ENCODE measurements around the gene THBS4.
"Not testable (repeated sequence)": the region's sequence is repeated elsewhere in the genome, so short reads cannot be mapped to it uniquely, and the experiment has no call there.

THBS4 gene

DNA sequence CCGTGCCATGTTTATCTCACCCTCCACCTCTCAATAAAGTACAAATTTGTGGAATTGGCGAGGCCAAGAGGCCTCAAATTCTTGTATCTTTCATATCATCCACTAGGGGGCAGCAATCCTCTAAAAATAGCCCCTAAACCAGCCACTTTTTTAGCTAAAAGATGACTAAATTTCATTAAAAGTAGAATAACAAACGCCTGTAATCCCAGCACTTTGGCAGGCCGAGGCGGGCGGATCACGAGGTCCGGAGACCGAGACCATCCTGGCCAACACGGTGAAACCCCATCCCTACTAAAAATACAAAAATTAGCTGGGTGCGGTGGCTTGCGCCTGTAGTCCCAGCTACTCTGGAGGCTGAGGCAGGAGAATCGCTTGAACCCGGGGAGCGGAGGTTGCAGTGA, 56.6 kb downstream of the THBS4 start:
- DNase-seq (ENCODE audit: low read depth): peak; percentile 70
- H3K4me3 ChIP-seq (ENCODE audit: control insufficient read depth, low read depth, low read length): not testable (repeated sequence)
- TF ChIP-seq, protein P1, sequence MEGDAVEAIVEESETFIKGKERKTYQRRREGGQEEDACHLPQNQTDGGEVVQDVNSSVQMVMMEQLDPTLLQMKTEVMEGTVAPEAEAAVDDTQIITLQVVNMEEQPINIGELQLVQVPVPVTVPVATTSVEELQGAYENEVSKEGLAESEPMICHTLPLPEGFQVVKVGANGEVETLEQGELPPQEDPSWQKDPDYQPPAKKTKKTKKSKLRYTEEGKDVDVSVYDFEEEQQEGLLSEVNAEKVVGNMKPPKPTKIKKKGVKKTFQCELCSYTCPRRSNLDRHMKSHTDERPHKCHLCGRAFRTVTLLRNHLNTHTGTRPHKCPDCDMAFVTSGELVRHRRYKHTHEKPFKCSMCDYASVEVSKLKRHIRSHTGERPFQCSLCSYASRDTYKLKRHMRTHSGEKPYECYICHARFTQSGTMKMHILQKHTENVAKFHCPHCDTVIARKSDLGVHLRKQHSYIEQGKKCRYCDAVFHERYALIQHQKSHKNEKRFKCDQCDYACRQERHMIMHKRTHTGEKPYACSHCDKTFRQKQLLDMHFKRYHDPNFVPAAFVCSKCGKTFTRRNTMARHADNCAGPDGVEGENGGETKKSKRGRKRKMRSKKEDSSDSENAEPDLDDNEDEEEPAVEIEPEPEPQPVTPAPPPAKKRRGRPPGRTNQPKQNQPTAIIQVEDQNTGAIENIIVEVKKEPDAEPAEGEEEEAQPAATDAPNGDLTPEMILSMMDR (conservative IDR thresholded peaks at IDR 0.05; ENCODE audit: control insufficient read depth, insufficient read depth, low read depth, low read length): peak; percentile 50

- no peak for DNase-seq (ENCODE audit: low read depth)
- no peak overlapping the region for H3K4me3 ChIP-seq (ENCODE audit: control insufficient read depth, low read depth, low read length)
Measured at GRCh38 chr5:80092486-80093107, 57.4 kb downstream of the THBS4 start.

DNA sequence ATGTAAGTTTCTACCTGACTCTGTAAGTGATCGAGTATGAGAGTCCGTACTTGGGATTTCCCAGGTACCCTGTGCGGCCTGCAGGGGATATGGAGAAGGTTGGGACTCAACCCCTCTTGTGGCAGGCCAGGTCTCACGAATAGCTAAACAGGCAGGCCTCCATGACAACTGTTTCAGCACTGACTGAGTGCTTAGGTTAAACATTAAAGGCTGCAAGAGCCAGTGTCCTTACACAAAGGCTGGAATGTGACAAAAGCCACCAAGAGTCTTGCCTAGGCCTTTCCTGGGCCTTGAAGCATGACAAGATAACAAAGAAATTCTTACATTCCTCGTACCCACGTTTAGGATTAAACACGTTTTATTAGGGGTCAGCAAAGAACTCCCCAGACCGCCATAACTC, 58.6 kb downstream of the THBS4 start:
- no peak for DNase-seq (ENCODE audit: low read depth)
- no peak overlapping the region for H3K4me3 ChIP-seq (ENCODE audit: control insufficient read depth, low read depth, low read length)
- TF ChIP-seq, protein P1 (conservative IDR thresholded peaks at IDR 0.05; ENCODE audit: control insufficient read depth, insufficient read depth, low read depth, low read length): no peak

More at GRCh38 chr5:80092486-80093107, 57.4 kb downstream of the THBS4 start:
- TF ChIP-seq, protein P1 (conservative IDR thresholded peaks at IDR 0.05; ENCODE audit: control insufficient read depth, insufficient read depth, low read depth, low read length): no peak

DNA sequence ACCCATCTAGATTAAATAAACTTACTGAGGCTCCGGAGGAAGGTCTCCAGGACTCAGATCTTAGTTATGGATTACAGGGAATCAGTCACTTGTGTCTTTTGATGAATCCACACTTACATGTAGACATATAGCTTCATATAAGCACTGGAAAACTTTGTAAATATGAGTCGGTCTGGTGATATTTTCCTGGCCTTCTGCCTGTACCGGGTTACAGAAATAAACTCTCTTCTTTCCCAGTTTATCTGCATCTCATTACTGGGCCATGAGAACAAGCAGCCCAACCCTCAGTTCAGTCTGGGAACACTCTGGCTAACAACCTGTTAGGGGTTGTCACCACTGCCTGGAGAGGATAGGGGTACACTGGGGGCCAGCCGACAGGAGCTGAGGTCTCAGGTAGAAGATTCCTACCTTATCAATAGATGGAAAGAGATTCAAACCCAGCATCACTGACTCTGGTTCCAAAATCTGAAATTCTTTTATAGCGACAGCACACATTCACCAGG, 59.1 kb downstream of the THBS4 start:
- no peak for DNase-seq (ENCODE audit: low read depth)
- TF ChIP-seq, protein P1 (conservative IDR thresholded peaks at IDR 0.05; ENCODE audit: control insufficient read depth, insufficient read depth, low read depth, low read length): no peak
- H3K4me3 ChIP-seq (ENCODE audit: control insufficient read depth, low read depth, low read length): no peak overlapping the region

- H3K4me3 ChIP-seq (ENCODE audit: control insufficient read depth, low read depth, low read length): no peak overlapping the region
- no peak for DNase-seq (ENCODE audit: low read depth)
- TF ChIP-seq, protein P1 (conservative IDR thresholded peaks at IDR 0.05; ENCODE audit: control insufficient read depth, insufficient read depth, low read depth, low read length): no peak
Measured at GRCh38 chr5:80097451-80097850, 62.3 kb downstream of the THBS4 start.

- H3K4me3 ChIP-seq (ENCODE audit: control insufficient read depth, low read depth, low read length): no peak overlapping the region
- no peak for DNase-seq (ENCODE audit: low read depth)
Measured at GRCh38 chr5:80101993-80102392, 66.8 kb downstream of the THBS4 start.

More at GRCh38 chr5:80101993-80102392, 66.8 kb downstream of the THBS4 start:
- TF ChIP-seq, protein P1 (conservative IDR thresholded peaks at IDR 0.05; ENCODE audit: control insufficient read depth, insufficient read depth, low read depth, low read length): no peak

Data from fibroblast of mammary gland (primary cell).